Spleen (tissue), 11 donors: ENCODE measurements around the gene NPIPA8. TPM values are rescaled to one million over a fixed set of nuclear protein-coding genes. Genes with fewer than 3 reads are reported as not detected.
"Not testable (repeated sequence)": the region's sequence is repeated elsewhere in the genome, so short reads cannot be mapped to it uniquely, and the experiment has no call there.

Source experiments
- DNase-seq: peaks from one replicate; pipeline ENCODE4 v3.0.0-alpha.2; 2020
- H3K27ac ChIP-seq, 8 donors: fragments of 200-600 bp; sonication (generic) in 7 of 8; 1 replicate in 4 of 8; 2 replicates in 4 of 8; pipeline versions ENCODE4 v1.5.0 to v1.8.0; 2016 to 2021; ENCODE audit warnings: inconsistent platforms in 4 of 8, mild to moderate bottlenecking in 4 of 8, moderate library complexity in 1 of 8
- H3K27me3 ChIP-seq, 7 donors: fragments of 200-600 bp; sonication (generic) in 6 of 7; replicated peaks in 1 of 7; 1 replicate in 4 of 7; 2 replicates in 3 of 7; pipeline versions ENCODE4 v1.5.0 to v1.8.0; 2016 to 2021; ENCODE audit warnings: inconsistent platforms in 3 of 7, mild to moderate bottlenecking in 1 of 7
- H3K36me3 ChIP-seq, 6 donors: fragments of 200-600 bp; sonication (generic) in 5 of 6; 1 replicate in 4 of 6; 2 replicates in 2 of 6; pipeline versions ENCODE4 v1.5.0 to v1.8.0; 2016 to 2021; ENCODE audit warnings: inconsistent platforms in 2 of 6
- H3K4me1 ChIP-seq, 6 donors: fragments of 200-600 bp; sonication (generic) in 5 of 6; 1 replicate in 3 of 6; 2 replicates in 3 of 6; pipeline versions ENCODE4 v1.5.0 to v1.8.0; 2016 to 2021; ENCODE audit warnings: inconsistent platforms in 3 of 6
- H3K4me3 ChIP-seq, 8 donors: fragments of 200-600 bp; sonication (generic) in 7 of 8; 1 replicate in 4 of 8; 2 replicates in 4 of 8; pipeline versions ENCODE4 v1.5.0 to v1.8.0; 2016 to 2021; ENCODE audit warnings: inconsistent platforms in 4 of 8, mild to moderate bottlenecking in 4 of 8, moderate library complexity in 2 of 8
- H3K9me3 ChIP-seq, 8 donors: fragments of 200-600 bp; sonication (generic) in 7 of 8; 1 replicate in 4 of 8; 2 replicates in 4 of 8; pipeline versions ENCODE4 v1.5.0 to v1.8.0; 2016 to 2021; ENCODE audit warnings: inconsistent platforms in 4 of 8
- WGBS, 5 donors: extraction: QIAGEN DNeasy Blood & Tissue Kit in 3 of 5; methylation state at CpG; one replicate each; pipeline versions ENCODE4 v1.1.5 to v1.1.7; 2013 to 2018; 5-methylcytosine and 5-hydroxymethylcytosine counted together
- intact Hi-C: fragments of 100-400 bp; cut with DNase I; formaldehyde crosslinking; loops from one replicate; pipeline ENCODE4 v1.15.0; 2023; ENCODE audit warnings: low total_unique reads
- polyA plus RNA-seq, 3 donors: library from polyadenylated mRNA; stranded (reverse); fragments of 200-250 nt; gene quantifications; one replicate each; pipeline ENCODE4 v1.2.1, GENCODE V29; 2013
- total RNA-seq, 7 donors: library from RNA; depleted of rRNA in 3 of 7; stranded (reverse); fragments of >200 nt in 3 of 7; fragmentation: NEBNext Ultra II Directional in 4 of 7; extraction: Animal tissue kit (Norgen Biotek cat#: 25700) in 4 of 7; gene quantifications; one replicate each; pipeline versions ENCODE4 v1.1.0 to v1.2.1, GENCODE V29; 2016 to 2021
- donor health status: healthy with polysubstance abuse.
- donor health status: DM: no; HTN: no; CAD: no; lungs with moderate emphysema.
- donor health status: DM: no; HTN: no; CAD: no.
- donor health status: Bipolar disorder and iron deficiency.
- donor health status: healthy.
- donor health status: DM: no; HTN: no; CAD: no.
- donor health status: DM: yes; HTN: yes; CAD: no.

NPIPA8 gene
- total and polyA plus RNA-seq, 10 donors = 0.87 to 64.6 (median 7.7) TPM; not detected in 2

- DNase-seq, H3K4me3 ChIP-seq, H3K36me3 ChIP-seq, H3K27me3 ChIP-seq, H3K4me1 ChIP-seq, intact Hi-C loops, H3K27ac ChIP-seq, H3K9me3 ChIP-seq: not testable (repeated sequence)
- WGBS, 5 donors = no CpG with 5 or more reads among the region's 6 CpGs
These were observed 24.7 kb downstream of the NPIPA8 start for GRCh38 chr16:18311811-18312210.

- H3K27ac ChIP-seq, DNase-seq, H3K9me3 ChIP-seq, intact Hi-C loops, H3K4me3 ChIP-seq, H3K27me3 ChIP-seq, H3K4me1 ChIP-seq, H3K36me3 ChIP-seq: not testable (repeated sequence)
- no CpG with 5 or more reads among the region's 2 CpGs for WGBS, 5 donors
These were observed 27.4 kb downstream of the NPIPA8 start for GRCh38 chr16:18309159-18309558.

- H3K4me1 ChIP-seq, H3K27ac ChIP-seq, H3K27me3 ChIP-seq, H3K9me3 ChIP-seq, H3K4me3 ChIP-seq, DNase-seq, intact Hi-C loops, H3K36me3 ChIP-seq: not testable (repeated sequence)
- 67 to 100% (median 88%) methylated on average over 1 of the region's 3 CpGs; no CpG with 5 or more reads in 2 of the 5 donors for WGBS, 5 donors
These were observed 29.3 kb downstream of the NPIPA8 start for GRCh38 chr16:18307241-18307640.

GRCh38 chr16:18306066-18306465, 30.5 kb downstream of the NPIPA8 start:
- H3K27ac ChIP-seq, H3K4me1 ChIP-seq, H3K36me3 ChIP-seq, H3K9me3 ChIP-seq, intact Hi-C loops, H3K4me3 ChIP-seq, H3K27me3 ChIP-seq, DNase-seq: not testable (repeated sequence)
- 71 to 89% (median 82%) methylated on average over 1 to 4 of the region's 5 CpGs; no CpG with 5 or more reads in 1 of the 5 donors for WGBS, 5 donors

GRCh38 chr16:18303059-18303706, 33.4 kb downstream of the NPIPA8 start:
- H3K36me3 ChIP-seq, H3K27ac ChIP-seq, intact Hi-C loops, H3K4me1 ChIP-seq, DNase-seq, H3K27me3 ChIP-seq, H3K4me3 ChIP-seq, H3K9me3 ChIP-seq: not testable (repeated sequence)
- 80 to 92% (median 86%) methylated on average over 2 to 4 of the region's 15 CpGs; no CpG with 5 or more reads in 2 of the 5 donors for WGBS, 5 donors

- H3K9me3 ChIP-seq, intact Hi-C loops: not testable (repeated sequence)
- WGBS, 5 donors = no CpG with 5 or more reads among the region's 1 CpG
These were observed 38.8 kb downstream of the NPIPA8 start for GRCh38 chr16:18297714-18298113.

GRCh38 chr16:18296931-18297330, 39.6 kb downstream of the NPIPA8 start:
- intact Hi-C loops, DNase-seq, H3K4me1 ChIP-seq, H3K27me3 ChIP-seq, H3K4me3 ChIP-seq, H3K9me3 ChIP-seq, H3K27ac ChIP-seq, H3K36me3 ChIP-seq: not testable (repeated sequence)
- no CpG with 5 or more reads among the region's 7 CpGs for WGBS, 5 donors

More at GRCh38 chr16:18297714-18298113, 38.8 kb downstream of the NPIPA8 start:
- not testable (repeated sequence) for H3K27ac ChIP-seq, H3K36me3 ChIP-seq, H3K4me1 ChIP-seq, H3K27me3 ChIP-seq, H3K4me3 ChIP-seq, DNase-seq

- H3K9me3 ChIP-seq, DNase-seq, intact Hi-C loops, H3K27ac ChIP-seq, H3K27me3 ChIP-seq, H3K4me1 ChIP-seq, H3K4me3 ChIP-seq, H3K36me3 ChIP-seq: not testable (repeated sequence)
- WGBS, 5 donors = no CpG with 5 or more reads among the region's 5 CpGs
These were observed 42.2 kb downstream of the NPIPA8 start for GRCh38 chr16:18294371-18294770.

GRCh38 chr16:18293337-18293956, 43.1 kb downstream of the NPIPA8 start:
- 54% methylated on average over 1 of the region's 3 CpGs; no CpG with 5 or more reads in 4 of the 5 donors for WGBS, 5 donors
- DNase-seq, H3K4me1 ChIP-seq, H3K4me3 ChIP-seq, H3K27me3 ChIP-seq, H3K36me3 ChIP-seq, H3K9me3 ChIP-seq, H3K27ac ChIP-seq, intact Hi-C loops: not testable (repeated sequence)

GRCh38 chr16:18290959-18291358, 45.6 kb downstream of the NPIPA8 start:
- H3K4me1 ChIP-seq, H3K9me3 ChIP-seq, H3K4me3 ChIP-seq, H3K36me3 ChIP-seq, intact Hi-C loops, H3K27me3 ChIP-seq, H3K27ac ChIP-seq, DNase-seq: not testable (repeated sequence)
- no CpG with 5 or more reads among the region's 2 CpGs for WGBS, 5 donors

GRCh38 chr16:18286342-18286741, 50.2 kb downstream of the NPIPA8 start:
- intact Hi-C loops, H3K27me3 ChIP-seq, H3K4me3 ChIP-seq, H3K27ac ChIP-seq, H3K9me3 ChIP-seq, DNase-seq, H3K36me3 ChIP-seq, H3K4me1 ChIP-seq: not testable (repeated sequence)
- 67% methylated on average over 1 of the region's 1 CpG; no CpG with 5 or more reads in 4 of the 5 donors for WGBS, 5 donors
